ENCODE measurements around the gene ZCCHC3.

Gene ZCCHC3

DNA sequence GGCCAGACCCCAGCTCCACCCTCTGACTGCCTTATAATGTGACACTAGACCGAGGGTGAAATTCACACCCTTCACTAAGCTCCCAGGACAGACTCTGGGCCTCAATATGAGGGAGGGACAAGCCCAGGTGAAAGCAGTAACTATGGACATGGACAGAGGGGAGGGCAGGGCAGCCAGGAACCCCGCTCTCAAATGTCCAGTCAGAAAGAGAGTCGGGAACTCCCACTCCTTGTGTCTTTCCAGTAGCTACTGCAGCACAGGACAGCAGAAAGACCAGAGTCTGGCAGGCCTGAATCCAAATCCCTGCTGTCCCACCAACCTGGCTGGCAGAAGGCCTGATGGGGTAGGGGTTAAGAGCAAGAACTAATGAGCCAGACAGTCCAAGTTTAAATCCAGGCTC is 13.2 kb upstream of the ZCCHC3 start:
- no peak for DNase-seq (ENCODE audit: low read depth)

DNA sequence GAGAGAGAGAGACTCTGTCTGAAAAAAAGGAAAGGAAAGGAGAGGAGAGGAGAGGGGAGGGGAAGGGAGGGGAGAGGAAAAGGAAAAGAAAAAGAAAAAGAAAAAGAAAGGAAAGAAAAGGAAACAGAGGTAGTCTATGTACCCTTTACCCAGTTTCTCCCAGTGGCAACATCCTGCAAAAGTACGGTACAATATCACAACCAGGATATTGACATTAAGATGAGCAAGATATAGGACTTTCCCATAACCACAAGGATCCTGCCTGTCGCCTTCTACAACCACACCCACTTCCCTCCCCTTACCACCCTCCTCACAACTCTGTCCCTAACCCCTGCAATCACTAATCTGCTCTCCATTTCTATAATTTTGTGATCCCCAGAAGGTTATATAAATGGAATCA is 10.9 kb upstream of the ZCCHC3 start:
- DNase-seq (ENCODE audit: low read depth) = no peak

GRCh38 chr20:288956-289692 is 8.2 kb upstream of the ZCCHC3 start:
- DNase-seq (ENCODE audit: low read depth) = no peak

GRCh38 chr20:289693-290083 is 7.7 kb upstream of the ZCCHC3 start:
- no peak for DNase-seq (ENCODE audit: low read depth)

DNA sequence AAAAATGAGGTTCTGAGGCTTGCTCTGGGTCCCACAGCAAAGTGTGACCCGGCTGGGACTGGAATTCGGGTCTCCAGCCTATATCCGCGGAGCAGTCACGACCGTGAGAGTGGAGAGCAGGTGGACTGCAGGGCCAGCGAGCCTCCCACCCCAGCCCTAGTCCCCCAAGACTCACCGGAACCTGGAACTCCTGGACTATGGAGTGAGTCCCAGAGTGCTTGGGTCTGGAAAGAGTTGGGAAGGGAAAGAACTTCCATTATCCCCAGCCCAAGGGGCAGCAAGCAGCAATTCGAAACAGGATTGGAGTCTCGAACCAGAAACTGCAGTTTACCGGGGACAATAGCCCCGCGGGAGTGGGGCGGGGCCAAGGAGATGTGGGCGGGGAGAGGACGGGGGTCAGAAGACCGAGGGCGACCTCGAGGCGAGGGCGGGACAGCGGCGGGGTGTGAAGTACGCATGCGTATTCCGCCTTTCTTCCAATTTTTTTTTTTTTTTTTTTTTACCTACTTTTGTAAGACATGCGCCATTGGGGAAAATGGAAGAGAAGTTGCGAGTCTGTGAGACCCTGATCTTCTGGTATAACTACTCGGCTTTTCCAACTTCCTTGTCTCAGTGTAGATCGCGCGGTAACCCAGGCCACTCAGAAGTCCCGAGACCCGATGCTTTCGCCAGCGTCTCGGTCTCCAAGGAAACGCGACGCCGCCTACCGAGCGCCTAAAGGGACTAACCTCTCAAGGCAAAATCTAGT is 7.1 kb upstream of the ZCCHC3 start, which contains the start of gene C20orf96:
Gene C20orf96 (minus strand): TSS at position 667 of the 748 bp plus-strand sequence. CDS start 140 bp downstream, at position 527.
- peak; percentile 73 for DNase-seq (ENCODE audit: low read depth)

DNA sequence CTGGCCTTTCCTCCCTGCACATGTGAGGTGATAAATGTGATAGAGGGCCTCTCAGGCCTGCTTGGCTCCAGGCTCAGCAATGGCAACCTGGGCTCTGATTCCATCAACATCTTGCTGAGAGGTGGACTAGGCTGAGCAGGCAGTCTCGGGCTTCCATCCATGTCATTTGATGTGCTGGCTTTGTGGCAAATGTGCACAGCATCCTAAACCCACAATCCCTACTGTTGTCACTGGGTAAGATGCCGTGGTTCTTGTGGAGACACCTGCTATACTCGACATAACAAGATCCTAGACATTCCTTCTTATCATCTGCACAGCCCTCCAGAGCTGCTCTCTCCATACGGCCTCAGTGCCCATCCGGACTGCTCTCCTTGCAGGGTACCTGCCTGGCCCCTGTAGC is 2.8 kb upstream of the ZCCHC3 start:
- DNase-seq (ENCODE audit: low read depth) = no peak

DNA sequence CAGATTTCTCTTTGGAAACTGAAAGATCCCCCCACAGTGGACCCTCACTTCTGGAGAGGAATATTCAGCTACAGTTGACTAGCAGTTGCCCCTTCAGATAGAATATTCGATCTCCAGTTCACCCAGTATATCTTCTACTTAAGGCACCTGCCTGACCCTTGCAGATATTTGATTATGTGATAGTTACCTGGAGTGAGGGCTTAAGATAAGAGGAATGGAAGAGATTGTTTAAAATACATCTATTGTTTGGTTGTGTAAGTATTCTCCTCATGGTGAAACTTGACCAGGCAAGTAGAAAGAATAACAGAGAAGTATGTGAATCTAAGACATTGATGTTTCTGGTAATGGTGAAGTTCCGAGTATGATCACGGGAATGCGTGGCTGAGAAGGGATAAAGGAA is 1.6 kb upstream of the ZCCHC3 start:
- no peak for DNase-seq (ENCODE audit: low read depth)

DNA sequence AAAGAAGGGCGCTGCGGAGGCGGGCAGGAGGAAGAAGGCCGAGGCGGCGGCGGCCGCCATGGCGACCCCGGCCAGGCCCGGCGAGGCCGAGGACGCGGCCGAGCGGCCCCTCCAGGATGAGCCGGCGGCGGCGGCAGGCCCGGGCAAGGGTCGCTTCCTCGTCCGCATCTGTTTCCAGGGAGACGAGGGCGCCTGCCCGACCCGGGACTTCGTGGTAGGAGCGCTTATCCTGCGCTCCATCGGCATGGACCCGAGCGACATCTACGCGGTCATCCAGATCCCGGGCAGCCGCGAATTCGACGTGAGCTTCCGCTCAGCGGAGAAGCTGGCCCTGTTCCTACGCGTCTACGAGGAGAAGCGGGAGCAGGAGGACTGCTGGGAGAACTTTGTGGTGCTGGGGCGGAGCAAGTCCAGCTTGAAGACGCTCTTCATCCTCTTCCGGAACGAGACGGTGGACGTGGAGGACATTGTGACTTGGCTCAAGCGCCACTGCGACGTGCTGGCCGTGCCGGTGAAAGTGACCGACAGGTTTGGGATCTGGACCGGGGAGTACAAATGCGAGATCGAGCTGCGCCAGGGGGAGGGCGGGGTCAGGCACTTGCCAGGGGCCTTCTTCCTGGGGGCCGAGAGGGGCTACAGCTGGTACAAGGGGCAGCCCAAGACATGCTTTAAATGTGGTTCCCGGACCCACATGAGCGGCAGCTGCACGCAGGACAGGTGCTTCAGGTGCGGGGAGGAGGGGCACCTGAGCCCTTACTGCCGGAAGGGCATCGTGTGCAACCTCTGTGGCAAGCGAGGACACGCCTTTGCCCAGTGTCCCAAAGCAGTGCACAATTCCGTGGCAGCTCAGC is 780 bp downstream of the ZCCHC3 start:
- DNase-seq (ENCODE audit: low read depth) = peak; percentile 6

- DNase-seq (ENCODE audit: low read depth) = no peak
Measured at GRCh38 chr20:298776-299391, 1.5 kb downstream of the ZCCHC3 start.

GRCh38 chr20:300345-300990 is 3.1 kb downstream of the ZCCHC3 start:
- no peak for DNase-seq (ENCODE audit: low read depth)

DNA sequence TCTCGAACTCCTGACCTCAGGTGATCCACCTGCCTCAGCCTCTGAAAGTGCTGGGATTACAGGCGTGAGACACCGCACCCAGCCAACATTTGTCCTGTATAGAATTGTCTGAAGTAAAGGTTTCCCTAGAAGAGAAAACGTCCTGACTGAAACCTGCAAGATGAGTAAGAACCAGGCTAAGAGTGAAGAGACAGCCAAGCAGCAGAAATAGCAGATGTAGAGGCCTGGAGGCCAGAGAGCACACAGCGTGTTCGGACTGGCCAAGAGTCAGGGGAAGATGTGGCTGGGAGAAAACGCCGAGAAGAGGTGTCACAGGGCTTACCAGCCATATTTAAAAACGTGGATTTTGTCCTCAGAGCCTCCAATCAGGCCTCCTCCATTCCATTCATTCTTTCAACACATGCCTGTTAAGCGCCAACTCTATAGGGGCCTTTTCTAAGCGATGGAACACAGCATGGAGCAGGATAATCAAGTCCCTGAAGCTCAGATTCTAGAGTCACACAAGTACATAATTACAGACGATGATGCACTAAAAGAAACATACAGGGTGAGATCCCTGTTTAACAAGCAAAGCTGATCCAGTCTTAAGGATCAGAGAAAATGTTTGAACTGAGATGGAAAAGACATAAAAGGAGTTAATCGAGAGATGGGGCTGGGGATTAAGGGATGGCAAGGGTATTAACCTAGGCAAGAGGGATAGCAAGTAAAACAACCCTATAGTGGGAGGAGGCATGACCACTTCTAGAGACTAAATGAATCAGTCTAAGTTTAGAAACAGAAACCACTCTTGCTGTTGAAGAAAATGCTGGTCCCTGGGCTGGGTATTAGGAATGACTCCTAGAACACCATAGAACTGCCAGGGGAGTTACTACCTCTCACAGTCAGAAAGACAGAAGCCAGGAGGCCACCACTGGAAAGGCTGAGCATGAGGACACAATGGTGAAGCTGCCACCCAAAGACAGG is 4.8 kb downstream of the ZCCHC3 start:
- DNase-seq (ENCODE audit: low read depth) = no peak

DNA sequence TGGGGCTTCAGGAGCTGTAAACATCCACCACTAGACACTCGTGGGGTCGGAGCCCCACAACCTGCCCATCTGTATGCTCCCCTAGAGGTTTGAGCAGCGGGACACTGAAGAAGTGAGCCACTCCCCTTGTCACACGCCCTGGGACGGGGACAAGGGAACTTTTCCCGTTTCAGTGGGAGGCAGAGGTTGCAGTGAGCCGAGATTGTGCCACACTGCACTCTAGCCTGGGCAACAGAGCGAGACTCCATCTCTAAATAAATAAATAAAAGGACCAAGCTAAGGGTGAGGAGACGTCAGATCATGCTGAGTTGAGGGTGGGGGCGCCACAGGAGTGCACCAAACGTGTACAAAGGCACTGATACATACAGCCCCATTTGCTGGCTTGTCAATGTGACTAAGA is 8.4 kb downstream of the ZCCHC3 start:
- DNase-seq (ENCODE audit: low read depth) = no peak

DNA sequence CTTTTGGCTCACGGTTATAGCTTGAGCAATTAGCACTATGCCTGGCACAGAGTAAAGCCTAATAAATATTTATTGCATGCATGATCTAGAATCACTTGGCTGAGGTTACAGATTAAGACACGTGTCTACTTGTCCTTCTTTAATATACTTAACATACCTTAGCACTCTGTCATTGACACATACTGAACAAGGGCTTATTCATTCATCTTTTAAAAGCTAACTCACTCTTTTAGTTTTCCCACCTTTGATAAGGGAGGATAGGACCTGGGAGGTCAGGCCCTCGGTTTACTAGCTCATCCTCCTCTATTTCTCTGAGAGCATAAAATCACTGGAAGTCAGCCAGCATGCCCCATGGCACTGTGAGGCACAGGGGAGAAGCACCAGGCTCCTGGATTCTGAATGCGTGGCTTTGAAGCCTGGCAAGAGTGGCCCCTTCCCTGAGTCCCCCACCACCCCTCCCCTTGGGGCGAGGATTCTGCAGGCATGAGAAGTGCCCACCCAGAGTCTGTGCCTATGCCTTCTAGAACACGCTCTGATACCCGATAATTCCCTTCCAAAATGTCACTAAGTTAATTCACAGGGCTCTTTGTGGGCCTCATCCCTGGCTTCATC is 11.2 kb downstream of the ZCCHC3 start:
- DNase-seq (ENCODE audit: low read depth) = no peak

- no peak for DNase-seq (ENCODE audit: low read depth)
Measured at GRCh38 chr20:309306-309840, 12.0 kb downstream of the ZCCHC3 start.

DNA sequence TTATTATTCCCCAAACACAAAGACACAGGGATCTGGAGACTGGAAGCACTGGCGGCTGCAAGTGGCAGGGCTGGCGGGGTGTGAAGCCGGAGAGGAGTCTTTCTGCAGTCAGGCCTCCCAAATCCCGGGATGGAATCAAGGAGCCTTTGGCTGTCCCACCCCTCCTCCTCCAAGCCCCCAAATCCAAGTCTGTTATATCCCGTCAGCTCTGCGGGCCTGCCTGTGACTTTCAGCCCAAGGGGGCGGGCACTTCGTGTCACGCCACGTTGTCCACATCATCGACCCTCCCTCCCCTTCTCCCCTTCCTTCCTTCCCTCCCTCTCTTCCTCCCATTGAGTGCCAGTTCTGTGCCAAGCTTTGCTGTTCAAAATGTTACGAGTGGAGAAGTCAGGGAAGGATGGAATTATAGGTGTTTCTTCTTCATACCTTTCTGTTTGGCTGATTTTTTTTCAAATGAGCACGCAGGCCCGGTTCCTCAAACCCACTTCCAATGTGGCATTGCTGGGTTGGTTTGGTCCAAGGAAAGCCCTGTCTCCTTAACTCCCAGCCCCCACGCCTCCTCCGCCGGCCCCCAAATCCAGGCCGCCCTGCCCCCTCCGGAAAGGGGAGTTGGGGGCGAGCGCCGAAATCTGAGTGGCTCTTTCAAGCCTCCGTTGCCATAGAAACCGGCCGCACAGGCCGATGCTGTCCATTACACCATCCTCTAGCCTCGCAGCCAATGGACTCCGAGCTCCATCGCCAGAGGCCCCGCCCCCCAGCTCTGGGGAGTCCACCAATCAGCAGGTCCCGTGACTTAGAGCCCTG is 12.7 kb downstream of the ZCCHC3 start:
- peak; percentile 66 for DNase-seq (ENCODE audit: low read depth)

DNA sequence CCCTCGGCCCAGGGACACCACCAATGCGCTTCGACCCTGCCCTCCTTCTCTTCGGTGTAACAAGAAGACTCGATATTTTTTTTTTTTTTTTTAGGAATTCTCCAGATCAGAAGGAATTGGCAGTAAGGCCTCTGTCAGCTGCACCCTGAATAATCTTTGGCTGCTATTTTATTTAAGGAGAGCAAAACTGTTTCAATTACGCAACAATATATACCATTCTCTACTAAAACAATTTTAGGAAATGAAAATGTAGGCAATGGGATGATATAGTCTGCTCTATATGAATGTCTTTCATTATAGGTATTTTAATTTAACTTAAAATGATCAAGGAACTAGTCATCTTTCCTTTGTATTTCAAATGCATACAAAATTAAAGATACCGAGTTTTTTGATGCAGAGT is 13.3 kb downstream of the ZCCHC3 start:
- no peak for DNase-seq (ENCODE audit: low read depth)

DNA sequence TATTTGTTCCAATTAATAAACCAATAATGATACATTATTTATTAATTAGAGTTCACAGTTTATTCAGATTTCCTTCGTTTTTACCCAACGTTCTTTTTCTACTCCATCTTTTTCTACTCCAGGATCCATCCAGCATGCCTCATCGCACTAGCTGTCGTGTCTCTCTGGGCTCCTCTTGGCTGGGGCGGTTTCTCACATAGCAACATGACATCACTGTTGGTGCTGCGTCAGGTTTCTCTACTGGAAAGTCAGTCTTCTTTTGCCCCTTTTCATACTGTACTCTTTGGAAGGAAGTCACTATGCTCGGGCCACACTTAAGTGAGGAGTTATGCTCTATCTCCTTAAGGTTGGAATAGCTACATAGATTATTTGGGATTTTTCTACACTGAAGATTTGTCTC is 14.2 kb downstream of the ZCCHC3 start:
- no peak for DNase-seq (ENCODE audit: low read depth)

- DNase-seq (ENCODE audit: low read depth) = no peak
Measured at GRCh38 chr20:312067-312466, 14.7 kb downstream of the ZCCHC3 start.

DNA sequence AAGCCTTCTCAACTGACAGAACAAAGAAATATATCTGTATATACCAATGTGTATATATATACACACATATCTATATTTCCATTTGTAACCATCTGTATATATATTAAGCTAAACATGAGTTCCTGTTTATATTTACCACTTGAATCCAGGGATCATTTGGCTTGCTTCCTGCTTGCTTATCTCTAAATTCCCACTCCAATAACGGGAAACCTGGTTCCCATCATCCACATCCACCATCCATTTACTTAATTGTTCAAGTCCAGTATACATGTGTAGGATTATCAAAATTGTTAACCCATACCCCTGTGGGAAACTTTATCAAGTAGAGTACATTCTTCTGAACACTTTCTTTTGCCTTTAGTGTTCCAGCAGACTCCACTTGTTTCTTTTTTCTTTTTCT is 15.5 kb downstream of the ZCCHC3 start:
- no peak for DNase-seq (ENCODE audit: low read depth)
